K562 (cell line): Measurements from ENCODE around the gene RHBDF2. TPM values are rescaled to one million over a fixed set of nuclear protein-coding genes. Genes with fewer than 3 reads are reported as not detected.

Source experiments
- CHD1 ChIP-seq: fragments of 200-600 bp; sonication (generic); IDR thresholded peaks from one replicate; pipeline ENCODE4 v1.6.1; 2012; ENCODE audit warnings: mild to moderate bottlenecking, moderate library complexity, low read length, inconsistent platforms
- CREBBP ChIP-seq: IDR thresholded peaks from one replicate; pipeline ENCODE4 v1.6.1; 2012; ENCODE audit warnings: low read depth, mild to moderate bottlenecking, control low read depth, inconsistent platforms, low read length
- DACH1 ChIP-seq: fragments of 450-650 bp; IDR thresholded peaks from 2 replicates; pipeline ENCODE4 v1.6.1; 2018; ENCODE audit not compliant: partially characterized antibody
- FOXA1 ChIP-seq: fragments of 450-650 bp; IDR thresholded peaks from 2 replicates; pipeline ENCODE4 v1.6.1; 2016; ENCODE audit warnings: mild to moderate bottlenecking, borderline replicate concordance
- L3MBTL2 ChIP-seq: fragments of 450-650 bp; IDR thresholded peaks from 2 replicates; pipeline ENCODE4 v1.6.1; 2016; ENCODE audit warnings: mild to moderate bottlenecking, moderate library complexity
- MIER1 ChIP-seq: fragments of 450-650 bp; IDR thresholded peaks from 2 replicates; pipeline ENCODE4 v1.6.1; 2016; ENCODE audit warnings: antibody characterized with exemption, mild to moderate bottlenecking, low read depth
- NR3C1 ChIP-seq: sonication (generic); formaldehyde crosslinking; IDR thresholded peaks from 2 replicates; pipeline ENCODE4 v1.8.1; 2022; ENCODE audit warnings: missing genetic modification reagents
- PRMT5 ChIP-seq: sonication (generic); formaldehyde crosslinking; IDR thresholded peaks from 2 replicates; pipeline ENCODE4 v1.5.0; 2020; ENCODE audit warnings: missing genetic modification reagents
- PTRF ChIP-seq: fragments of 450-650 bp; IDR thresholded peaks from 2 replicates; pipeline ENCODE4 v1.6.1; 2016; ENCODE audit warnings: mild to moderate bottlenecking, missing genetic modification characterization, missing compliant biosample characterization
- SMAD1 ChIP-seq: fragments of 150-350 bp; IDR thresholded peaks from 2 replicates; pipeline ENCODE4 v1.6.1; 2014; ENCODE audit warnings: low read length, low read depth; ENCODE audit not compliant: partially characterized antibody
- SMARCA5 ChIP-seq: fragments of 450-650 bp; IDR thresholded peaks from 2 replicates; pipeline ENCODE4 v1.6.1; 2016
- SMARCC2 ChIP-seq: fragments of 450-650 bp; IDR thresholded peaks from 2 replicates; pipeline ENCODE4 v1.6.1; 2017; ENCODE audit warnings: antibody characterized with exemption, moderate library complexity, mild to moderate bottlenecking, low read depth
- SP1 ChIP-seq: sonication (generic); formaldehyde crosslinking; IDR thresholded peaks from 2 replicates; pipeline ENCODE4 v1.8.1; 2022; ENCODE audit warnings: mild to moderate bottlenecking, missing genetic modification reagents
- SRSF1 ChIP-seq: fragments of 200-400 bp; formaldehyde crosslinking; IDR thresholded peaks from 2 replicates; pipeline ENCODE4 v1.6.1; 2017; ENCODE audit warnings: mild to moderate bottlenecking, low read depth, low read length, moderate library complexity
- STAT5B ChIP-seq: fragments of 250-450 bp; sonication (Bioruptor Pico); IDR thresholded peaks from 2 replicates; pipeline ENCODE4 v1.8.0; 2021; ENCODE audit warnings: mild to moderate bottlenecking, inconsistent platforms
- SUPT5H ChIP-seq: fragments of 450-650 bp; IDR thresholded peaks from 2 replicates; pipeline ENCODE4 v1.6.1; 2016
- TBP ChIP-seq: optimal IDR thresholded peaks from 2 replicates; pipeline ENCODE3; 2011; ENCODE audit warnings: low read depth, low read length, improper control_type of control experiment
- TFAM ChIP-seq: fragments of 250-450 bp; sonication (Bioruptor Pico); conservative IDR thresholded peaks from 2 replicates; pipeline ENCODE4 v1.5.0; 2021; ENCODE audit warnings: mild to moderate bottlenecking, moderate library complexity
- TRIM28 ChIP-seq: fragments of 450-650 bp; IDR thresholded peaks from 2 replicates; pipeline ENCODE4 v1.6.1; 2017
- YY1 ChIP-seq, 3 experiments: IDR thresholded peaks; 2 replicates each; pipeline ENCODE4 v1.6.1; 2011; ENCODE audit warnings: low read length in 2 of 3, mild to moderate bottlenecking in 2 of 3, moderate library complexity in 2 of 3, borderline replicate concordance in 1 of 3, control low read depth in 1 of 3, low read depth in 1 of 3; ENCODE audit not compliant: insufficient read depth in 3 of 3, insufficient replicate concordance in 2 of 3, control insufficient read depth in 1 of 3, insufficient read length in 1 of 3; ENCODE audit errors: extremely low read depth in 1 of 3
- ZBTB11 ChIP-seq, 3 experiments: fragments of 200-800 bp in 1 of 3; fragments of 250-450 bp in 1 of 3; fragments of 450-650 bp in 1 of 3; sonication (Bioruptor Pico) in 1 of 3; sonication (Bioruptor generic) in 1 of 3; formaldehyde crosslinking in 1 of 3; IDR thresholded peaks; 2 replicates each; pipeline versions ENCODE4 v1.6.1 to v1.8.0; 2016 to 2022; ENCODE audit warnings: mild to moderate bottlenecking in 2 of 3, missing genetic modification characterization in 2 of 3, missing compliant biosample characterization in 1 of 3, moderate library complexity in 1 of 3
- ZFP30 ChIP-seq: fragments of 250-450 bp; sonication (Bioruptor Pico); IDR thresholded peaks from 2 replicates; pipeline ENCODE4 v1.8.0; 2022; ENCODE audit warnings: moderate library complexity, mild to moderate bottlenecking, inconsistent platforms, borderline replicate concordance
- ZNF253 ChIP-seq: fragments of 250-450 bp; sonication (Bioruptor Pico); conservative IDR thresholded peaks from 2 replicates; pipeline ENCODE4 v1.6.1; 2021; ENCODE audit warnings: mild to moderate bottlenecking
- polyA plus RNA-seq, 8 experiments: library from polyadenylated mRNA; depleted of rRNA in 4 of 8; stranded (reverse) in 5 of 8; unstranded in 3 of 8; fragments of >200 nt; fragmentation: Nextera tagmentation in 2 of 8; fragmentation: Illumina TruSeq in 1 of 8; extraction: Ambion mirVana in 2 of 8; extraction: Trizol in 1 of 8; gene quantifications; 2 replicates each; pipeline versions ENCODE4 v1.2.1 to v1.2.3, GENCODE V29; 2011 to 2014; ENCODE audit warnings: inconsistent platforms in 1 of 8, missing spikeins in 1 of 8
- total RNA-seq, 7 experiments: library from RNA; depleted of rRNA in 6 of 7; stranded (reverse); fragments of >200 nt in 6 of 7; fragmentation: Illumina TruSeq in 2 of 7; extraction: Trizol in 2 of 7; gene quantifications; 2 replicates each; pipeline versions ENCODE4 v1.2.1 to v1.2.3, GENCODE V29; 2011 to 2021; ENCODE audit warnings: low replicate concordance in 1 of 7
- TF ChIP-seq, protein P1 (sequence below): sonication (generic); formaldehyde crosslinking; IDR thresholded peaks from 2 replicates; pipeline ENCODE4 v1.8.0; 2022; ENCODE audit warnings: missing genetic modification reagents, mild to moderate bottlenecking, moderate library complexity, borderline replicate concordance

Gene RHBDF2
- total and polyA plus RNA-seq, 9 of the 15 experiments (the other 6 are each of a cell fraction or from before 2014, with no cell fraction given), result 0.04 to 2.8 (median 1.1) TPM

- TF ChIP-seq ZBTB11 (CRISPR knock-in tag; IDR thresholded peaks at IDR 0.05) (no peak), SRSF1 (no peak), TFAM (CRISPR knock-in tag) (no peak), TRIM28 (no peak), SMAD1 (no peak), CREBBP (no peak), DACH1 (no peak), ZNF253 (CRISPR knock-in tag) (no peak), ZFP30 (no peak), L3MBTL2 (peak; percentile 93), PTRF (tag) (no peak), NR3C1 (no peak), FOXA1 (no peak), TBP (peak; percentile 69), SMARCA5 (no peak), CHD1 (no peak), SUPT5H (peak; percentile 62), PRMT5 (no peak), STAT5B (CRISPR knock-in tag) (no peak), MIER1 (no peak), SP1 (CRISPR knock-in tag) (peak; percentile 36; the same call in 1 of the 2 replicates), YY1 (IDR thresholded peaks at IDR 0.05; ENCODE audit: borderline replicate concordance in 1 of 3, control insufficient read depth in 1 of 3, extremely low read depth in 1 of 3, insufficient read depth in 3 of 3, insufficient read length in 1 of 3, insufficient replicate concordance in 2 of 3, low read depth in 1 of 3, low read length in 2 of 3) (no peak), SMARCC2 (no peak)
- TF ChIP-seq, protein P1, sequence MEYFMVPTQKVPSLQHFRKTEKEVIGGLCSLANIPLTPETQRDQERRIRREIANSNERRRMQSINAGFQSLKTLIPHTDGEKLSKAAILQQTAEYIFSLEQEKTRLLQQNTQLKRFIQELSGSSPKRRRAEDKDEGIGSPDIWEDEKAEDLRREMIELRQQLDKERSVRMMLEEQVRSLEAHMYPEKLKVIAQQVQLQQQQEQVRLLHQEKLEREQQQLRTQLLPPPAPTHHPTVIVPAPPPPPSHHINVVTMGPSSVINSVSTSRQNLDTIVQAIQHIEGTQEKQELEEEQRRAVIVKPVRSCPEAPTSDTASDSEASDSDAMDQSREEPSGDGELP (CRISPR knock-in tag), result peak; percentile 76
These were observed 39.4 kb upstream of the RHBDF2 start (continued) for GRCh38 chr17:76540381-76541300.
